LNCaP clone FGC (cell line): ENCODE results near the gene EDEM2.

Experiments
- DNase-seq: peaks from one replicate; pipeline ENCODE4 v3.0.0-alpha.2; 2011; ENCODE audit warnings: low read depth
- H3K4me3 ChIP-seq: 2 replicates; pipeline ENCODE4 v1.5.1; 2011; ENCODE audit warnings: mild to moderate bottlenecking, low read depth, low read length, control low read depth
- CTCF ChIP-seq: IDR thresholded peaks from 2 replicates; pipeline ENCODE4 v1.5.1; 2012; ENCODE audit warnings: mild to moderate bottlenecking; ENCODE audit not compliant: control insufficient read depth, insufficient read depth; ENCODE audit errors: extremely low read depth

EDEM2 gene

GRCh38 chr20:35108921-35109320 is 38.2 kb downstream of the EDEM2 start:
- TF ChIP-seq CTCF = no peak
- no peak overlapping the region for H3K4me3 ChIP-seq
- no peak for DNase-seq

GRCh38 chr20:35106827-35107380 is 40.2 kb downstream of the EDEM2 start:
- no peak overlapping the region for H3K4me3 ChIP-seq
- DNase-seq = no peak
- TF ChIP-seq CTCF = no peak

GRCh38 chr20:35104685-35105295 is 42.3 kb downstream of the EDEM2 start:
- DNase-seq = no peak
- TF ChIP-seq CTCF = no peak
- no peak overlapping the region for H3K4me3 ChIP-seq

GRCh38 chr20:35101620-35102019 is 45.5 kb downstream of the EDEM2 start:
- H3K4me3 ChIP-seq = no peak overlapping the region
- TF ChIP-seq CTCF = no peak
- no peak for DNase-seq

GRCh38 chr20:35093267-35093884 is 53.8 kb downstream of the EDEM2 start:
- no peak overlapping the region for H3K4me3 ChIP-seq
- DNase-seq = no peak

GRCh38 chr20:35092524-35093266 is 54.4 kb downstream of the EDEM2 start, which contains the start of gene TRPC4AP:
TSS of gene TRPC4AP (minus strand) at chr20:35092807. CDS start at chr20:35092781, 26 bp downstream.
- peak; percentile 94 for TF ChIP-seq CTCF
- no peak for DNase-seq
- H3K4me3 ChIP-seq = peak within 1 kb of the TSS; percentile 81

More at GRCh38 chr20:35093267-35093884, 53.8 kb downstream of the EDEM2 start:
- TF ChIP-seq CTCF = no peak
